Activated B cell treated with CpG ODN at 0.5 μM for 24 hours (primary cell): Measurements from ENCODE around the gene PARP8. TPM values are rescaled to one million over a fixed set of nuclear protein-coding genes. Genes with fewer than 3 reads are reported as not detected.

Experiments used
- ATAC-seq: fragments of 200-7000 bp; cut with Tn5 transposase; one replicate; pipeline ENCODE4 v1.10.0; 2021; ENCODE audit warnings: low read depth, mild to moderate bottlenecking, moderate library complexity
- CTCF ChIA-PET: fragments of 350-600 bp; sonication (Branson Sonifier 250); formaldehyde crosslinking; loops from one replicate; lab custom pipeline; 2021; ENCODE audit warnings: antibody characterized with exemption; lab: Charles Lee
- POLR2A ChIA-PET: fragments of 350-600 bp; sonication (Branson Sonifier 250); formaldehyde crosslinking; loops from one replicate; lab custom pipeline; 2021; ENCODE audit warnings: antibody characterized with exemption; lab: Charles Lee
- DNase-seq: peaks from one replicate; pipeline ENCODE4 v3.0.0; 2022
- H3K27ac Mint-ChIP-seq: one replicate; pipeline ENCODE4 v1.8.0; 2020; ENCODE audit warnings: mixed read lengths
- H3K27me3 Mint-ChIP-seq: one replicate; pipeline ENCODE4 v1.8.0; 2021; ENCODE audit warnings: mixed read lengths
- H3K36me3 Mint-ChIP-seq: one replicate; pipeline ENCODE4 v1.8.0; 2021; ENCODE audit warnings: low read depth, mixed read lengths
- H3K4me1 Mint-ChIP-seq: one replicate; pipeline ENCODE4 v1.8.0; 2021; ENCODE audit warnings: mixed read lengths
- H3K4me3 Mint-ChIP-seq: one replicate; pipeline ENCODE4 v1.8.0; 2020; ENCODE audit warnings: mild to moderate bottlenecking, mixed read lengths
- H3K9me3 Mint-ChIP-seq: one replicate; pipeline ENCODE4 v1.8.0; 2020; ENCODE audit warnings: mixed read lengths
- CTCF ChIP-seq: fragments of 200-600 bp; IDR thresholded peaks from one replicate; pipeline ENCODE4 v1.8.0; 2022; ENCODE audit warnings: antibody characterized with exemption, mild to moderate bottlenecking
- intact Hi-C: fragments of 100-400 bp; cut with micrococcal nuclease; formaldehyde crosslinking; loops from one replicate; pipeline ENCODE4 v1.15.1; 2024
- total RNA-seq: library from RNA; stranded (reverse); gene quantifications from 2 replicates; pipeline ENCODE4 v1.2.3, GENCODE V29; 2022

Gene PARP8
- total RNA-seq, 1 donor from 2014 or later = 56.0 TPM

GRCh38 chr5:50849554-50849953, 183.1 kb downstream of the PARP8 start:
- TF ChIP-seq CTCF = no peak
- H3K36me3 Mint-ChIP-seq = peaks cover 5% of the 10 kb centered on the region
- no peaks in the 10 kb centered on the region for H3K9me3 Mint-ChIP-seq
- H3K27ac Mint-ChIP-seq = no peak overlapping the region
- no peak overlapping the region for H3K4me3 Mint-ChIP-seq
- ATAC-seq (no peak), DNase-seq (no peak)
- ChIA-PET CTCF (no interaction called here), POLR2A (no interaction called here)
- intact Hi-C loops = no loop called here
- H3K4me1 Mint-ChIP-seq = peaks cover 28% of the 10 kb centered on the region
- no peaks in the 10 kb centered on the region for H3K27me3 Mint-ChIP-seq

- no peaks in the 10 kb centered on the region for H3K27me3 Mint-ChIP-seq
- DNase-seq = peak; percentile 16
- H3K27ac Mint-ChIP-seq = peak overlapping the region; percentile 38
- intact Hi-C loops = loop anchor here (10.0 kb wide), 1 partner anchor 188 kb away; the partner anchor contains the start of gene PARP8
- no peaks in the 10 kb centered on the region for H3K9me3 Mint-ChIP-seq
- no peak for TF ChIP-seq CTCF
- H3K36me3 Mint-ChIP-seq = no peaks in the 10 kb centered on the region
- ATAC-seq = peak; percentile 89
- ChIA-PET POLR2A (interaction anchor here (0.6 kb wide), 1 partner anchor 113 kb away, joined by 4 read pairs; no protein-coding TSS in a partner anchor), CTCF (no interaction called here)
- peaks cover 57% of the 10 kb centered on the region for H3K4me1 Mint-ChIP-seq
- H3K4me3 Mint-ChIP-seq = peak overlapping the region; percentile 33
These were observed 186.7 kb downstream of the PARP8 start for GRCh38 chr5:50853151-50853550.

- DNase-seq = no peak
- intact Hi-C loops = loop anchor here (10.0 kb wide), 1 partner anchor 189 kb away; the partner anchor contains the start of gene PARP8
- H3K27me3 Mint-ChIP-seq = no peaks in the 10 kb centered on the region
- CTCF ChIA-PET = no interaction called here
- no peak for ATAC-seq
- TF ChIP-seq CTCF = no peak
- no peak overlapping the region for H3K4me3 Mint-ChIP-seq
- H3K4me1 Mint-ChIP-seq = peaks cover 57% of the 10 kb centered on the region
- H3K36me3 Mint-ChIP-seq = no peaks in the 10 kb centered on the region
- H3K27ac Mint-ChIP-seq = peak overlapping the region; percentile 27
- no peaks in the 10 kb centered on the region for H3K9me3 Mint-ChIP-seq
- POLR2A ChIA-PET = no interaction called here
These were observed 187.6 kb downstream of the PARP8 start for GRCh38 chr5:50854082-50854481.

- intact Hi-C loops = loop anchor here (5.0 to 10.0 kb wide), 2 partner anchors 190 to 413 kb away; partner anchors contain the start of genes EMB and PARP8
- Mint-ChIP-seq H3K36me3 (no peaks in the 10 kb centered on the region), H3K9me3 (peaks cover 3% of the 10 kb centered on the region), H3K4me3 (no peak overlapping the region), H3K27ac (no peak overlapping the region), H3K4me1 (peaks cover 57% of the 10 kb centered on the region), H3K27me3 (no peaks in the 10 kb centered on the region)
- ChIA-PET CTCF (interaction anchor here (1.5 kb wide), 1 partner anchor 14 kb away, joined by 3 read pairs; no protein-coding TSS in a partner anchor), POLR2A (no interaction called here)
- ATAC-seq (no peak), DNase-seq (no peak)
- no peak for TF ChIP-seq CTCF
These were observed 188.6 kb downstream of the PARP8 start for GRCh38 chr5:50855001-50855400.

GRCh38 chr5:50856401-50857119, 190.1 kb downstream of the PARP8 start:
- ATAC-seq = peak; percentile 56
- Mint-ChIP-seq H3K27ac (peak overlapping the region; percentile 74), H3K4me3 (peak overlapping the region; percentile 55), H3K4me1 (peaks cover 56% of the 10 kb centered on the region), H3K9me3 (peaks cover 4% of the 10 kb centered on the region), H3K27me3 (no peaks in the 10 kb centered on the region), H3K36me3 (no peaks in the 10 kb centered on the region)
- ChIA-PET POLR2A (interaction anchor here (1.0 kb wide), 1 partner anchor 190 kb away, joined by 4 read pairs; the partner anchor contains the start of gene PARP8), CTCF (no interaction called here)
- no peak for TF ChIP-seq CTCF
- no peak for DNase-seq
- intact Hi-C loops = loop anchor here (5.0 to 10.0 kb wide), 2 partner anchors 192 to 414 kb away; partner anchors contain the start of genes EMB and PARP8
